Mesenchymal stem cell (in vitro differentiated cells and primary cell): ENCODE results near the gene PFDN6.

Experiments
- DNase-seq: peaks from one replicate; pipeline ENCODE4 v3.0.0-alpha.2; 2013
- H2AFZ ChIP-seq: one replicate; pipeline ENCODE4 v1.6.1; 2013; ENCODE audit warnings: low read depth, mild to moderate bottlenecking, control low read depth, inconsistent platforms, low read length, moderate library complexity
- H2AK5ac ChIP-seq: 2 replicates; pipeline ENCODE4 v1.6.1; 2013; ENCODE audit warnings: low read length, moderate library complexity, mild to moderate bottlenecking, inconsistent platforms; ENCODE audit not compliant: severe bottlenecking
- H2BK120ac ChIP-seq: one replicate; pipeline ENCODE4 v1.6.1; 2013; ENCODE audit warnings: low read depth, mild to moderate bottlenecking, inconsistent platforms, low read length, moderate library complexity
- H2BK12ac ChIP-seq, 2 experiments: one replicate each; pipeline ENCODE4 v1.6.1; 2013; ENCODE audit warnings: inconsistent platforms in 2 of 2, low read length in 2 of 2, mild to moderate bottlenecking in 2 of 2, moderate library complexity in 2 of 2, control low read depth in 1 of 2
- H2BK15ac ChIP-seq: one replicate; pipeline ENCODE4 v1.6.1; 2013; ENCODE audit warnings: mild to moderate bottlenecking, low read depth, inconsistent platforms; ENCODE audit not compliant: poor library complexity, severe bottlenecking
- H2BK5ac ChIP-seq: 2 replicates; pipeline ENCODE4 v1.6.1; 2013; ENCODE audit warnings: low read depth, mild to moderate bottlenecking, low read length, control low read depth, inconsistent platforms; ENCODE audit not compliant: poor library complexity, severe bottlenecking
- H3K14ac ChIP-seq, 2 experiments: one replicate each; pipeline ENCODE4 v1.6.1; 2013; ENCODE audit warnings: inconsistent platforms in 2 of 2, low read length in 2 of 2, control low read depth in 1 of 2, mild to moderate bottlenecking in 1 of 2, moderate library complexity in 1 of 2
- H3K18ac ChIP-seq, 2 experiments: one replicate each; pipeline ENCODE4 v1.6.1; 2013; ENCODE audit warnings: inconsistent platforms in 2 of 2, low read length in 2 of 2, control low read depth in 1 of 2, low read depth in 1 of 2, mild to moderate bottlenecking in 1 of 2
- H3K23ac ChIP-seq, 2 experiments: one replicate each; pipeline ENCODE4 v1.6.1; 2013; ENCODE audit warnings: inconsistent platforms in 2 of 2, low read length in 2 of 2, mild to moderate bottlenecking in 2 of 2, moderate library complexity in 2 of 2, control low read depth in 1 of 2
- H3K27ac ChIP-seq: 2 replicates; pipeline ENCODE4 v1.5.1; 2013; ENCODE audit warnings: mild to moderate bottlenecking, moderate library complexity, low read length, control low read depth, inconsistent platforms; ENCODE audit not compliant: poor library complexity, severe bottlenecking
- H3K27me3 ChIP-seq, 2 experiments: 2 replicates each; pipeline versions ENCODE4 v1.6.1 to v1.7.0; 2013; ENCODE audit warnings: low read length in 2 of 2, mild to moderate bottlenecking in 2 of 2, moderate library complexity in 2 of 2, control low read depth in 1 of 2, inconsistent platforms in 1 of 2; ENCODE audit not compliant: control insufficient read depth in 1 of 2, insufficient read depth in 1 of 2
- H3K36me3 ChIP-seq, 2 experiments: 2 replicates each; pipeline versions ENCODE4 v1.6.1 to v1.7.0; 2013; ENCODE audit warnings: low read length in 2 of 2, control low read depth in 1 of 2, inconsistent platforms in 1 of 2, low read depth in 1 of 2, mild to moderate bottlenecking in 1 of 2; ENCODE audit not compliant: insufficient read depth in 2 of 2, control insufficient read depth in 1 of 2
- H3K4ac ChIP-seq, 2 experiments: one replicate each; pipeline ENCODE4 v1.6.1; 2013; ENCODE audit warnings: inconsistent platforms in 2 of 2, low read length in 2 of 2, mild to moderate bottlenecking in 2 of 2, moderate library complexity in 2 of 2, control low read depth in 1 of 2, low read depth in 1 of 2
- H3K4me1 ChIP-seq: 2 replicates; pipeline ENCODE4 v1.6.1; 2013; ENCODE audit warnings: low read depth, low read length, control low read depth; ENCODE audit not compliant: control insufficient read depth, insufficient read depth
- H3K4me2 ChIP-seq: 2 replicates; pipeline ENCODE4 v1.6.1; 2013; ENCODE audit warnings: low read length, mild to moderate bottlenecking, inconsistent platforms; ENCODE audit not compliant: poor library complexity, severe bottlenecking
- H3K4me3 ChIP-seq, 2 experiments: 2 replicates each; pipeline versions ENCODE4 v1.5.1 to v1.7.0; 2013; ENCODE audit warnings: low read length in 2 of 2, mild to moderate bottlenecking in 2 of 2, control low read depth in 1 of 2, low read depth in 1 of 2; ENCODE audit not compliant: insufficient read depth in 1 of 2
- H3K79me1 ChIP-seq: replicated peaks from 2 replicates; pipeline ENCODE4 v1.6.1; 2013; ENCODE audit warnings: mild to moderate bottlenecking, control low read depth, low read length, inconsistent platforms; ENCODE audit not compliant: poor library complexity, severe bottlenecking
- H3K9ac ChIP-seq: 2 replicates; pipeline ENCODE4 v1.7.0; 2013; ENCODE audit warnings: mild to moderate bottlenecking, low read length, moderate library complexity
- H3K9me3 ChIP-seq: 2 replicates; pipeline ENCODE4 v1.7.0; 2013; ENCODE audit warnings: mild to moderate bottlenecking, low read length; ENCODE audit not compliant: control insufficient read depth
- H4K8ac ChIP-seq: one replicate; pipeline ENCODE4 v1.6.1; 2013; ENCODE audit warnings: inconsistent platforms, mild to moderate bottlenecking, low read length, moderate library complexity
- H4K91ac ChIP-seq: one replicate; pipeline ENCODE4 v1.6.1; 2013; ENCODE audit warnings: mild to moderate bottlenecking, low read length, inconsistent platforms
- WGBS: methylation state at CpG from one replicate; pipeline ENCODE4 v1.1.7; 2013; ENCODE audit warnings: mixed read lengths; 5-methylcytosine and 5-hydroxymethylcytosine counted together

PFDN6 gene

GRCh38 chr6:33318426-33319073 is 29.1 kb downstream of the PFDN6 start:
- Histone ChIP-seq H3K14ac (peak overlapping the region in 1 of 2 experiments; percentile 9), H2AK5ac (no peak overlapping the region), H3K23ac (no peak overlapping the region), H3K79me1 (peaks cover 23% of the 10 kb centered on the region), H3K27me3 (no peaks in the 10 kb centered on the region), H3K4ac (no peak overlapping the region), H3K4me1 (peaks cover 48% of the 10 kb centered on the region), H3K4me3 (peak overlapping the region in 1 of 2 experiments; percentile 96), H4K91ac (no peak overlapping the region), H3K27ac (peak overlapping the region; percentile 57), H3K36me3 (peaks cover 34 to 44% of the 10 kb centered on the region in 2 experiments), H2BK120ac (no peak overlapping the region), H3K4me2 (peak overlapping the region; percentile 77), H3K18ac (no peak overlapping the region), H2BK15ac (no peak overlapping the region), H2AFZ (no peak overlapping the region), H3K9ac (peak overlapping the region; percentile 96), H2BK5ac (no peak overlapping the region), H2BK12ac (no peak overlapping the region), H4K8ac (no peak overlapping the region), H3K9me3 (no peaks in the 10 kb centered on the region)
- WGBS, result 77% methylated on average over 7 of the region's 8 CpGs
- no peak for DNase-seq

DNA sequence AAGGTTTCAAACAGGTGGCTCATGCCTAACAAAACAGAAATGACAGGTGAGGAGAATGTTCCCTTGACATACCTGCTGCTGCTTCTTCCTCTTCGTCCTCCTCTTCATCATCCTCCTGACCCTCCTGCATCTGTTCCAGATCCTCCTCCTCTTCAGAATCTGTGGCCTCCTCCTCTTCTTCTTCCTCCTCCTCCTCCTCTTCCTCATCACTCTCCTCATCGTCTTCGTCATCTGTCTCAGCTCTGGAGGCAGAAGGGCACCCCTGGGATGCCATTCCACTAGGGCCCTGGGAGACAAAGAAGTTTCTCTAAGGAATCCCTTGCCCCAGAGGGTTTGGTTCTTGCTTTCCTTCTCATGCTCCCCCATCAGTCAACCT is 30.5 kb downstream of the PFDN6 start:
- H3K4me3 ChIP-seq, result peak overlapping the region in 1 of 2 experiments; percentile 96
- no peak overlapping the region for H2BK120ac ChIP-seq
- H3K36me3 ChIP-seq, result peaks cover 34 to 44% of the 10 kb centered on the region in 2 experiments
- WGBS, result 88% methylated on average over 3 of the region's 3 CpGs
- no peak overlapping the region for H3K27ac ChIP-seq
- H3K23ac ChIP-seq, result no peak overlapping the region
- peak overlapping the region; percentile 96 for H3K9ac ChIP-seq
- no peak overlapping the region for H2AK5ac ChIP-seq
- H3K4me1 ChIP-seq, result peaks cover 47% of the 10 kb centered on the region
- no peak overlapping the region for H4K8ac ChIP-seq
- no peak for DNase-seq
- no peak overlapping the region for H3K4me2 ChIP-seq
- no peak overlapping the region for H2AFZ ChIP-seq
- H2BK5ac ChIP-seq, result no peak overlapping the region
- no peak overlapping the region for H3K18ac ChIP-seq
- H3K14ac ChIP-seq, result no peak overlapping the region
- H2BK15ac ChIP-seq, result no peak overlapping the region
- H3K79me1 ChIP-seq, result peaks cover 21% of the 10 kb centered on the region
- H3K9me3 ChIP-seq, result no peaks in the 10 kb centered on the region
- H2BK12ac ChIP-seq, result no peak overlapping the region
- no peak overlapping the region for H4K91ac ChIP-seq
- H3K27me3 ChIP-seq, result no peaks in the 10 kb centered on the region
- H3K4ac ChIP-seq, result no peak overlapping the region

DNA sequence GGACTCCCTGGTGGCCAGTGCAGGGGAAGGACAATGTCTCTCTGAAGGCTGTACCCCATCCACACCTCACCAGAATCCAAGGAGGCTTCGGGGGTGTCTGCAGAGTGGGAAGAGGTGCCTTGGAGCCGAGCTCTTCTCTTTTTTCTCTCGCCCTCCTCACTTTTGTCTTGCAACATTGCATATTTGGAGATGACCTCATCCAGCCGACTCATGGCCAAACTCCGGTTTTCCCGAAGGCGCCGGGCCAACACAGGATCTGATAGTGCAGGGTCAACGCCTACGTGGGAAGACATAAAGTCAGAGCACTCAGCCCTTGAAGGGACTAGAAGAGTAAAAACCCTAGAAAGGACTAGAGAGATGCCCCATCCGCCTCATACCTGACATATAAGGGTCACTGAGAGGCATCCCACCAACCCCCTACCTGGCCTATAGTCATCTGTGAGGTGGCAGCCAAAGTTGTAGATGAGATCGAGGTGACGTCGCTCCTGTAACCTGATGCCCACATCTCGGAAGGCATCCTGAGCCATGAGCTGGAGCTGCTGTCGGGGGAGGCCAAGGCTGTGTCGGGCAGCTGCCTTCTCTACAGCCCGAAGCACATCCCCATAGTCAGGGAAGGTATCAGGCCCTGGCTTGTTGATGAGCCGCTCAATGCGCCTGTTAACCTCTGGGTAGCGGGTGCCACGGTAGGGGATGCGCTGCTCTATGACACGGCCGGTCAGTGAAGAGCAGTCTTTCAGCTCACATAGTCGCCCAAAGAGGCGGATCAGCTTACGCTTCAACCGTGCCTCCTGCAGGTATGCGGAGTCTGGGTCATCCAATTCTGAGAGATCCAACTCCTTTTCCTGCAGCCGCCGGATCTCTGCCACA is 31.1 kb downstream of the PFDN6 start:
- H4K8ac ChIP-seq, result peak overlapping the region; percentile 66
- H3K27ac ChIP-seq, result peak overlapping the region; percentile 15
- peaks cover 41% of the 10 kb centered on the region for H3K4me1 ChIP-seq
- no peaks in the 10 kb centered on the region for H3K27me3 ChIP-seq
- peak overlapping the region in 1 of 2 experiments; percentile 75 for H2BK12ac ChIP-seq
- H3K4me2 ChIP-seq, result peak overlapping the region; percentile 8
- H2AK5ac ChIP-seq, result no peak overlapping the region
- WGBS, result 67% methylated on average over 31 of the region's 32 CpGs
- H3K9me3 ChIP-seq, result no peaks in the 10 kb centered on the region
- peak overlapping the region; percentile 64 for H4K91ac ChIP-seq
- H3K4me3 ChIP-seq, result peak overlapping the region in 1 of 2 experiments; percentile 96
- H2BK5ac ChIP-seq, result no peak overlapping the region
- H3K36me3 ChIP-seq, result peaks cover 34 to 38% of the 10 kb centered on the region in 2 experiments
- no peak overlapping the region for H3K18ac ChIP-seq
- no peak overlapping the region for H2BK120ac ChIP-seq
- H3K23ac ChIP-seq, result no peak overlapping the region
- H3K79me1 ChIP-seq, result peaks cover 16% of the 10 kb centered on the region
- peak; percentile 95 for DNase-seq
- no peak overlapping the region for H2AFZ ChIP-seq
- no peak overlapping the region for H2BK15ac ChIP-seq
- H3K9ac ChIP-seq, result peak overlapping the region; percentile 96
- no peak overlapping the region for H3K14ac ChIP-seq
- H3K4ac ChIP-seq, result peak overlapping the region in 1 of 2 experiments; percentile 70

DNA sequence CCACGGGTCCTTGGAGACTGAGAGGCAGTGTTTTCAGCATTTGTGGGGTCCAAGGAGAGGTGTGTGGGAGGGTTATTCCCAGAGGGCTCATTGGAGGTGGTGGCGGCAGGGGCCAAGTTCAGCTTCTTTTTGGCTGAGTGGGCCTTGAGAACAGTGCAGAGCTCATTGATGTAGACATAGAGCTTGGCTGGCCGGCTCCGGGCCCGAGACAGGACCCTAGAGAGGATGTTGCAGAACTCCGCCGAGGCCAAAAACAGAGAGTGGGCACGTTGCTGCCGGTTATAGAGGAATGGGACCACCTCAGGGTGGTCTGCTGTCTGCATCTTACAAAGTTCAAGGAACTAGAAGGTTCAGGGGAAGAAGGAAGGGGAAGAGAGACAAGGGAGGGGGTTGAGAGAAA is 31.8 kb downstream of the PFDN6 start:
- Histone ChIP-seq H3K4me3 (peak overlapping the region in 1 of 2 experiments; percentile 96), H3K4ac (no peak overlapping the region), H3K4me1 (peaks cover 36% of the 10 kb centered on the region), H3K4me2 (peak overlapping the region; percentile 68), H3K9ac (peak overlapping the region; percentile 96), H2BK5ac (no peak overlapping the region), H2BK12ac (no peak overlapping the region), H3K79me1 (peaks cover 10% of the 10 kb centered on the region), H2BK120ac (no peak overlapping the region), H3K23ac (no peak overlapping the region), H3K27ac (peak overlapping the region; percentile 15), H3K27me3 (no peaks in the 10 kb centered on the region), H3K36me3 (peaks cover 27 to 31% of the 10 kb centered on the region in 2 experiments), H3K9me3 (no peaks in the 10 kb centered on the region), H4K91ac (no peak overlapping the region), H2BK15ac (no peak overlapping the region), H2AFZ (no peak overlapping the region), H2AK5ac (no peak overlapping the region), H3K14ac (no peak overlapping the region), H4K8ac (no peak overlapping the region), H3K18ac (no peak overlapping the region)
- 92% methylated on average over 9 of the region's 9 CpGs for WGBS
- no peak for DNase-seq
